PC-3 (cell line): Measurements from ENCODE around the gene ACAN.

Experiments
- CTCF ChIP-seq: fragments of 300-600 bp; sonication (generic); conservative IDR thresholded peaks from 2 replicates; pipeline ENCODE4 v1.5.1; 2017; ENCODE audit warnings: antibody characterized with exemption, low read depth, mild to moderate bottlenecking, low read length
- EZH2phosphoT487 ChIP-seq: fragments of 300-600 bp; sonication (generic); IDR thresholded peaks from 2 replicates; pipeline ENCODE4 v1.6.1; 2018; ENCODE audit warnings: mild to moderate bottlenecking, antibody characterized with exemption, low read length, borderline replicate concordance

- TF ChIP-seq CTCF (no peak), EZH2phosphoT487 (no peak)
Observed at GRCh38 chr15:88788036-88788435, 15.2 kb upstream of the ACAN start.
